HG03378 (cell line): ENCODE measurements around the gene ZNF521.

Source experiments
- ATAC-seq: cut with Tn5 transposase; IDR thresholded peaks from one replicate; pipeline ENCODE4 v1.9.1; 2021; ENCODE audit warnings: mild to moderate bottlenecking, moderate library complexity; ENCODE audit not compliant: unreplicated experiment

ZNF521 gene

GRCh38 chr18:25089470-25089869, 262.5 kb downstream of the ZNF521 start:
- no peak for ATAC-seq

GRCh38 chr18:25086876-25087275, 265.1 kb downstream of the ZNF521 start:
- no peak for ATAC-seq

DNA sequence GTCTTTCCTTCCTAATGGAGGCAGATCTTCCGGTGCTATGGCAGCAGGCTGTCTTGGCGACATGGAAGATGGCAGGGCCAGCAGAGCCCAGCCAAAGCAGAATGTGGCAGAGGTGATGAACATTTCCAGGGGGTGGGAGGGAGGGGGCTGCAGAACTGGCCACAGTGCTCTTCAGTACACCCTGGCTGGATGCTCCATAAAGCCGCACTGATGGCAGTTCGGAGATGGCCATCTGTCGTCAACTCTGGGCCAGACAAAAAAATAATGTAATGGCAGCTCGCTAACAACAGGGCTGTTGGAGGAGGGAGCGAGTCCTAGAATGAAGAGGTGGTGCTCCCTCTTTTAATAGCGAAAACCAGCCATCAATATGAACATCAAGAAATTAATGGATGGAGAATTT, 271.0 kb downstream of the ZNF521 start:
- ATAC-seq, result no peak

DNA sequence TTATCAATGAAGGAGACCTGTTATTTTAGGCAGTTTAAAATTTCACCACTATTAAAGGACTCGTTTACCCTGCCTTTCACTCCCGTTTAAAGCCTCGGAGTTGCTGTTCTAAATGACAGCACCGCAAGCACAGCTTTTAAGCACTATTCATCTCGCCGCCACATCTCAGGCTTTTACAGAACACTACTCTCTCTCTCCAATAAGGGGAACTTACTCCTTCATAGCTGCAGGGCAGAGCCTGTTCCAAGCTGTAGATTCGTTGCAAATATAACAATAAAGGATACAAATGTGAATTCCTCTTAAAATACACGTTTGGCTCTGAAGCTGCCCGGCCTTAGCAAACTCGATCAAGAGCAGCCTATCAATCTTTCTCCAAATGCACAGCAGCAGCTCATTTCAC, 271.8 kb downstream of the ZNF521 start:
- no peak for ATAC-seq

GRCh38 chr18:25077944-25078723, 273.8 kb downstream of the ZNF521 start:
- ATAC-seq, result no peak

DNA sequence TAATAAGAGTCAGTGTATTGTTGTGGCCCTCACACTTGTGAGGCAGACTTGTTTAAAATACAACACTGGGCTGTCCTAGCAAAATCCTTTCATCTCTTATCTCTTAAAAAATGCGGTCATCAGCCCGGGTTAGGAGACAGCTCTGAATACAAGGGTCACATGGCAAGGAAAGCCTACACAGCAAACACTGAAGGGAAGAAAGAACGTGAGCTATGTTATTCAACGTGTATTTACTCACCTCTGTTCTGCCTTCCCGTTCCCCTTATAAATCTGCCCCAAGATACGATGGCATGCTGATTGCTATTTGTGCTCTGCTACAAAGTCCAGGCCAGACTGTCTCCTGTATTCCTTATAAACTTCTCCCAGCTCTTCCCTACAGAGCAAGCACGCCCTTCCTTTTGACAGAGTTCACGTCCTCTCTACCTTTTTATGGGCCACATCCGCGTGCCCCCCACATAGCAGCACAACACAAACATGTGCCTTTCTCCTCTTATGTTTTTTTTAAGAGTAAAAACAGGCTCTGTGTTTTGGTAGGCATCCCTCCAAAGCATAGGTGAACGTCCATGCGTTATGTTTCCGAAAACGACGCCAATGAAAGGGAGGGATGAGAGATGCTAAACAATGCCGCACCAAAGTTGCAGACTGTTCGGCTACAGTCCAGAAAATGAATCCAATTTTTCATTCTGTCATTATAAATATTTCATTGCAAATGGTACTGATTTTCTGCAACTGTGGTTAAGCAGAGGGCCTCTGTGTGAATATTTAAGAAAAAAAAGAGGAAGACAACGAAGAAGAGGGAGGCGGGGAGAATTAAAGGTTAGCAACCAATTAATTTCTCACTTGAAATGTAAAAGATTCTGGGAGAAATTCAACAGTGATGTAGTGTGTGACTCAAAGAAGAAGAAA, 274.7 kb downstream of the ZNF521 start:
- ATAC-seq, result no peak

DNA sequence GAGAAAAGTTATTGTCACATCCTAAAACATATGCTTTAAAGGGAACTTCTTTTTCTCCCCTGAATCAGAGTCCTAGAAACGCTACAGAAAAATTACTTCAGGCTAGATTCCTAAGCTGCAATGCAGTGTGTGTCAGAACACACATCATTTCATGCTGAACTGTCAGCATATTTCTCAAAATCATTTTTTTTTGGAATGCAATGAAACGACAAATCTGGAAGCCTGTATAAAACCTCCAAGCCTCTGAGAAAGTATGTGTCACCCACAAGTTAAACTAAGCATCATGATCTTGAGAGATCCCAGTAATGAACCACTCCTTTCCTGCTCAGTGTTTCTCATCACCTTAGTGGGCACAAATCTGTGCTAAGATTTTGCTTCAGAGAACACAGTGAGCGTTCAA, 276.2 kb downstream of the ZNF521 start:
- ATAC-seq, result no peak

GRCh38 chr18:25075331-25075730, 276.6 kb downstream of the ZNF521 start:
- no peak for ATAC-seq

- no peak for ATAC-seq
These were observed 277.0 kb downstream of the ZNF521 start for GRCh38 chr18:25074925-25075324.

DNA sequence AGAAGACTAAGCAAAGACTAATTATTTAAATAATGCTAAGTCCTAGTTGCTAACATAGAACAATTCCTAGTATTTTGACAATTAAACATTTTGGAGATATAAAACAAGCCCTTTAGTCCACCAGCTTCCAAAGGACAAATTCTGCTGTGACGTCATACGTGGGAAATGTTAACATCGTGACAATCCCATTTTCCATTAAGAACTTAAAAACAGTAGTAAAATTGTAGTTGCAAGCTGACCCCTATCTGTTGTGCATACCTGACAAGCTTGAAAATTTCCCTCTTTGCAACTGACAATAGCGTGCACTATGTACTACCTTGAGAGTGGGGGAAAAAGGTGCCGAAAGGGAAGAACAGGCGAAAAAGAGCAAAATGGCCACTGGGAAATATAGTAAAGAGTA, 279.8 kb downstream of the ZNF521 start:
- no peak for ATAC-seq

- no peak for ATAC-seq
These were observed 284.5 kb downstream of the ZNF521 start for GRCh38 chr18:25067275-25068025.

DNA sequence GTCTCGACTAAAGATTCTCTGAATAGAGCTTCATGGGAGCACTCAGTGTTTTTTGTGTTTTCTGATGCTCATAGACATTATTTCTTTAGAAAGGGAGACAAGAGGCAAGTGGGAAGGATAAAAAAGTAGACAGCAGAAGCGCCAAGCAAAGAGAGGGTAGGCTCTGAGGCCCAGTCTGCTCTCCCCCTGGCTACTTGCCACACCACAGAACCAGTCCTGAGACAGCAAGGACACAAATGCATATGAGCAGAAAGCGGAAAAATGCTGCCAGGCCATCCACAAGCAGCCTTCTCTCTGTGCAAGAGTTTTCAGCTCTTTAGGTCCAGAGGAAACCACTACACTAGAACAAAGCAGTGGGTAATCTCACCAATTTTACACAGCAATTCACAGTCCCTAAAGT, 285.4 kb downstream of the ZNF521 start:
- no peak for ATAC-seq

GRCh38 chr18:25062720-25063119, 289.2 kb downstream of the ZNF521 start:
- ATAC-seq, result no peak

- ATAC-seq, result no peak
These were observed 290.6 kb downstream of the ZNF521 start for GRCh38 chr18:25061395-25061794.

GRCh38 chr18:25058521-25058920, 293.4 kb downstream of the ZNF521 start:
- no peak for ATAC-seq

DNA sequence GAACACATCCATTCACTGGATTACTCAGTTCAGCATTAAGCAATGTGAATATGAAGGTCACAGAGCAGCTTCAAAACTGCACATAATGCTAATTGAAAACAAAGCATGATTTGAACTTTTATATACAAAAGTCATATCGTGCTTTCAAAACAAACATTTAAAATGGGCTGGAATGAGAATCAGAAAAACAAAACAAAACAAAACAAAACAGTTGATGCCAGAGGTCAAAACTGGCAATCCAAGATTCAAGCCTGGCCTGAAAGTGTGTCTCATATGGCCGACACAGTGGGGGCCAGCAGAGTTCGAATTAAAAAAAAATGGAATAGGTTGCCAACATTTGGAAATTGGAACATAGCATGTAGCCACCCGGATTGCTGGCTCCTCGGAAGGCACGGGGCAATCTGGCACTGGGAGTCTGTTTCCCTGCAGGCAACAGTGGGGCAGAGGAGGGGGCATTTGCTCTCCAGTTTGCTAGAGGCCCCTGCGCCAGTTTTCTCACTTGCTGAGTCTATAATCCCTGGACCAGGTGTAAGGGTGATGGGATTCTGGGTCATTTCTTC, 294.4 kb downstream of the ZNF521 start:
- ATAC-seq, result no peak

GRCh38 chr18:25056429-25056828, 295.5 kb downstream of the ZNF521 start:
- no peak for ATAC-seq

DNA sequence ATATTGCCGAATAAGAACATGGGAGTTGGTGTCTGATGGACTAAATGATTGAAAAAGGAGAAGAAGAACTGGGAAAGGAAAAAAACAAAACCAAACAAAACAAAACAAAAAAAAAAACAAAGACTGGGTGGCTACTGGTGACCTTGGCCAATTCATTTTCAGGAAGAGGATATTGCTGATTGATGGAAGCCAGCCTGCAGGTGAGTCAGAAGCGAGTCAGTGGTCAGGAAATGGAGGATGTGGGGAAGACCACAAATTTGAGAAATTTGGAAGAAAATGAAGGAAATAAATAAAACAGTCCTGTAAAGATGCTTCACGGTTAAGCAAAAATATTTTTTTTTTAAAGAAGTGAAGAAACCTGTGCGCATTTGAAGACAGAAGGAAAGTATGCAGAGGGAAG, 296.9 kb downstream of the ZNF521 start:
- no peak for ATAC-seq

DNA sequence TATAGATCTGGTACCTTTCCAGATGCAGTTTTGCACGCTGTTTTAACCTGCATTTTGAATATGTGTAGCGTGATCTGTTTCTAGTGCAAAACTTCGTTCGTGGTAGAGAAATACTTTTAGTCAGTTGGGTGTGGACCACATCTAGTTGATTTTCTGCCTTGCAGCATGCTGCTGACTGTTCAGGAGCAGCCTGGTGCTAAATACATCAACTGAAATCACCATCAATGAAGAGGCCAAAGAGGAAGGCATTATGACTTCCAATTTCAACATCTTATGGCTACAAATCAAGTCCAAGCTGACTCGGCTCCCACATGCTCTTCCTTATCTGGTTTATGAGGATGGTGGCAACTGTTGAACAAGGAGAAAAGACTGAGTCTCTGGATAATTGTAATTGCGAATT, 298.5 kb downstream of the ZNF521 start:
- no peak for ATAC-seq

GRCh38 chr18:25052511-25052921, 299.4 kb downstream of the ZNF521 start:
- no peak for ATAC-seq

- ATAC-seq, result no peak
These were observed 301.4 kb downstream of the ZNF521 start for GRCh38 chr18:25050605-25051004.
